Fibroblast of skin of left biceps (primary cell): ENCODE measurements around the gene TNFSF4.
A peak's percentile ranks its signal among the peaks of the same experiment; 100 is the strongest.
"Not testable (repeated sequence)": the region's sequence is repeated elsewhere in the genome, so short reads cannot be mapped to it uniquely, and the experiment has no call there.

Source experiments
- DNase-seq, 2 experiments: peaks; one replicate each; pipeline ENCODE4 v3.0.0-alpha.2; 2013; ENCODE audit warnings: low read depth in 2 of 2

Gene TNFSF4

GRCh38 chr1:173164178-173164577, 43.0 kb downstream of the TNFSF4 start:
- DNase-seq = no peak

- no peak for DNase-seq
These were observed 43.9 kb downstream of the TNFSF4 start for GRCh38 chr1:173163222-173163621.

GRCh38 chr1:173162601-173163000, 44.5 kb downstream of the TNFSF4 start:
- DNase-seq = no peak

GRCh38 chr1:173161510-173162221, 45.5 kb downstream of the TNFSF4 start:
- peak in 1 of 2 experiments; percentile 14 for DNase-seq

- not testable (repeated sequence) for DNase-seq
These were observed 53.2 kb downstream of the TNFSF4 start for GRCh38 chr1:173153964-173154363.

- no peak for DNase-seq
These were observed 53.6 kb downstream of the TNFSF4 start for GRCh38 chr1:173153503-173153902.

- no peak for DNase-seq
These were observed 54.5 kb downstream of the TNFSF4 start for GRCh38 chr1:173152598-173152997.

- DNase-seq = no peak
These were observed 56.3 kb downstream of the TNFSF4 start for GRCh38 chr1:173150795-173151194.

GRCh38 chr1:173149887-173150286, 57.2 kb downstream of the TNFSF4 start:
- DNase-seq = peak; percentile 21 to 25

- DNase-seq = no peak
These were observed 58.2 kb downstream of the TNFSF4 start for GRCh38 chr1:173148971-173149370.

- no peak for DNase-seq
These were observed 58.6 kb downstream of the TNFSF4 start for GRCh38 chr1:173148545-173148944.

GRCh38 chr1:173140733-173141132, 66.4 kb downstream of the TNFSF4 start:
- no peak for DNase-seq

- no peak for DNase-seq
These were observed 67.4 kb downstream of the TNFSF4 start for GRCh38 chr1:173139706-173140105.

GRCh38 chr1:173137107-173137706, 69.9 kb downstream of the TNFSF4 start:
- peak in 1 of 2 experiments; percentile 13 for DNase-seq

GRCh38 chr1:173134800-173135199, 72.3 kb downstream of the TNFSF4 start:
- DNase-seq = no peak

- peak in 1 of 2 experiments; percentile 6 for DNase-seq
These were observed 73.1 kb downstream of the TNFSF4 start for GRCh38 chr1:173134029-173134428.
